BLaER1 (cell line): Measurements from ENCODE around the gene XYLB.
"Not testable (repeated sequence)": the region's sequence is repeated elsewhere in the genome, so short reads cannot be mapped to it uniquely, and the experiment has no call there.

ENCODE experiments used
- H3K27ac ChIP-seq: shearing (Covaris generic); formaldehyde crosslinking; 2 replicates; pipeline ENCODE4 v1.8.1; 2022
- H3K27me3 ChIP-seq: shearing (Covaris generic); formaldehyde crosslinking; 2 replicates; pipeline ENCODE4 v1.8.1; 2022
- H3K36me3 ChIP-seq: shearing (Covaris generic); formaldehyde crosslinking; 2 replicates; pipeline ENCODE4 v1.8.1; 2022
- H3K4me1 ChIP-seq: shearing (Covaris generic); formaldehyde crosslinking; 2 replicates; pipeline ENCODE4 v1.8.1; 2022
- H3K4me2 ChIP-seq: shearing (Covaris generic); formaldehyde crosslinking; 2 replicates; pipeline ENCODE4 v1.8.1; 2022
- H3K4me3 ChIP-seq: shearing (Covaris generic); formaldehyde crosslinking; 2 replicates; pipeline ENCODE4 v1.8.1; 2022
- H3K9ac ChIP-seq: shearing (Covaris generic); formaldehyde crosslinking; 2 replicates; pipeline ENCODE4 v1.8.1; 2022
- H3K9me3 ChIP-seq: shearing (Covaris generic); formaldehyde crosslinking; 2 replicates; pipeline ENCODE4 v1.8.1; 2022
- H4K20me1 ChIP-seq: shearing (Covaris generic); formaldehyde crosslinking; 2 replicates; pipeline ENCODE4 v1.8.1; 2022
- Cebpa-rat ChIP-seq: shearing (Covaris generic); IDR thresholded peaks from 2 replicates; pipeline ENCODE4 v1.8.1; 2022

Gene XYLB

GRCh38 chr3:38313263-38313662, 33.3 kb upstream of the XYLB start:
- Histone ChIP-seq H4K20me1 (no peaks in the 10 kb centered on the region), H3K27ac (no peak overlapping the region), H3K4me2 (no peak overlapping the region), H3K4me3 (no peak overlapping the region), H3K36me3 (no peaks in the 10 kb centered on the region), H3K9ac (no peak overlapping the region), H3K4me1 (no peaks in the 10 kb centered on the region), H3K27me3 (no peaks in the 10 kb centered on the region), H3K9me3 (no peaks in the 10 kb centered on the region)
- no peak for TF ChIP-seq Cebpa-rat

GRCh38 chr3:38313695-38314094, 32.9 kb upstream of the XYLB start:
- Histone ChIP-seq H3K4me1 (no peaks in the 10 kb centered on the region), H3K9ac (no peak overlapping the region), H3K4me2 (no peak overlapping the region), H3K27ac (no peak overlapping the region), H3K4me3 (no peak overlapping the region), H3K9me3 (no peaks in the 10 kb centered on the region), H3K36me3 (no peaks in the 10 kb centered on the region), H3K27me3 (no peaks in the 10 kb centered on the region), H4K20me1 (no peaks in the 10 kb centered on the region)
- no peak for TF ChIP-seq Cebpa-rat

GRCh38 chr3:38314112-38314763, 32.3 kb upstream of the XYLB start:
- no peak overlapping the region for H3K9ac ChIP-seq
- no peak overlapping the region for H3K4me2 ChIP-seq
- H3K27me3 ChIP-seq = no peaks in the 10 kb centered on the region

GRCh38 chr3:38314764-38315487, 31.7 kb upstream of the XYLB start:
- Histone ChIP-seq H3K4me2 (no peak overlapping the region), H3K9me3 (no peaks in the 10 kb centered on the region), H3K27ac (no peak overlapping the region), H3K4me1 (no peaks in the 10 kb centered on the region), H4K20me1 (no peaks in the 10 kb centered on the region), H3K9ac (no peak overlapping the region), H3K4me3 (no peak overlapping the region), H3K27me3 (no peaks in the 10 kb centered on the region), H3K36me3 (no peaks in the 10 kb centered on the region)
- TF ChIP-seq Cebpa-rat = no peak

More at GRCh38 chr3:38314112-38314763, 32.3 kb upstream of the XYLB start:
- H3K4me3 ChIP-seq = no peak overlapping the region
- H3K4me1 ChIP-seq = no peaks in the 10 kb centered on the region
- no peak overlapping the region for H3K27ac ChIP-seq
- H4K20me1 ChIP-seq = no peaks in the 10 kb centered on the region
- no peaks in the 10 kb centered on the region for H3K9me3 ChIP-seq
- H3K36me3 ChIP-seq = no peaks in the 10 kb centered on the region
- TF ChIP-seq Cebpa-rat = no peak

- H3K4me1 ChIP-seq = no peaks in the 10 kb centered on the region
- H3K9me3 ChIP-seq = no peaks in the 10 kb centered on the region
- H3K9ac ChIP-seq = no peak overlapping the region
- no peak for TF ChIP-seq Cebpa-rat
- no peak overlapping the region for H3K4me3 ChIP-seq
- H4K20me1 ChIP-seq = no peaks in the 10 kb centered on the region
- no peak overlapping the region for H3K4me2 ChIP-seq
- no peaks in the 10 kb centered on the region for H3K27me3 ChIP-seq
- H3K36me3 ChIP-seq = no peaks in the 10 kb centered on the region
- H3K27ac ChIP-seq = no peak overlapping the region
Observed at GRCh38 chr3:38315488-38316230, 30.9 kb upstream of the XYLB start.

GRCh38 chr3:38316356-38317191, 30.0 kb upstream of the XYLB start:
- H3K9ac ChIP-seq = no peak overlapping the region
- no peaks in the 10 kb centered on the region for H3K4me1 ChIP-seq
- H3K4me2 ChIP-seq = no peak overlapping the region
- TF ChIP-seq Cebpa-rat = no peak
- no peaks in the 10 kb centered on the region for H3K27me3 ChIP-seq
- no peaks in the 10 kb centered on the region for H3K9me3 ChIP-seq
- H3K27ac ChIP-seq = no peak overlapping the region
- no peaks in the 10 kb centered on the region for H4K20me1 ChIP-seq
- no peak overlapping the region for H3K4me3 ChIP-seq
- H3K36me3 ChIP-seq = no peaks in the 10 kb centered on the region

- H3K4me1 ChIP-seq = no peaks in the 10 kb centered on the region
- no peaks in the 10 kb centered on the region for H3K36me3 ChIP-seq
- no peaks in the 10 kb centered on the region for H3K27me3 ChIP-seq
- no peaks in the 10 kb centered on the region for H4K20me1 ChIP-seq
- H3K9ac ChIP-seq = no peak overlapping the region
- no peak overlapping the region for H3K4me2 ChIP-seq
- H3K27ac ChIP-seq = no peak overlapping the region
- TF ChIP-seq Cebpa-rat = no peak
- no peak overlapping the region for H3K4me3 ChIP-seq
- no peaks in the 10 kb centered on the region for H3K9me3 ChIP-seq
Observed at GRCh38 chr3:38317192-38317759, 29.3 kb upstream of the XYLB start.

- Histone ChIP-seq H3K27me3 (no peaks in the 10 kb centered on the region), H4K20me1 (no peaks in the 10 kb centered on the region), H3K9me3 (no peaks in the 10 kb centered on the region), H3K4me2 (no peak overlapping the region), H3K4me1 (no peaks in the 10 kb centered on the region), H3K9ac (no peak overlapping the region), H3K27ac (no peak overlapping the region), H3K36me3 (no peaks in the 10 kb centered on the region), H3K4me3 (no peak overlapping the region)
- no peak for TF ChIP-seq Cebpa-rat
Observed at GRCh38 chr3:38318766-38319671, 27.6 kb upstream of the XYLB start.

- H3K4me2 ChIP-seq, H3K36me3 ChIP-seq, H3K4me1 ChIP-seq, H3K4me3 ChIP-seq, H4K20me1 ChIP-seq, H3K9me3 ChIP-seq, H3K27ac ChIP-seq, H3K27me3 ChIP-seq, H3K9ac ChIP-seq: not testable (repeated sequence)
Observed at GRCh38 chr3:38320638-38321037, 25.9 kb upstream of the XYLB start.
